ENCODE measurements around the gene SEC24C. TPM values are rescaled to one million over a fixed set of nuclear protein-coding genes. Genes with fewer than 3 reads are reported as not detected.

The SEC24C gene
- total and polyA plus RNA-seq, 2 of the 13 experiments (the other 11 are each of a cell fraction or from before 2014, with no cell fraction given) = 63.1 to 66.4 TPM

DNA sequence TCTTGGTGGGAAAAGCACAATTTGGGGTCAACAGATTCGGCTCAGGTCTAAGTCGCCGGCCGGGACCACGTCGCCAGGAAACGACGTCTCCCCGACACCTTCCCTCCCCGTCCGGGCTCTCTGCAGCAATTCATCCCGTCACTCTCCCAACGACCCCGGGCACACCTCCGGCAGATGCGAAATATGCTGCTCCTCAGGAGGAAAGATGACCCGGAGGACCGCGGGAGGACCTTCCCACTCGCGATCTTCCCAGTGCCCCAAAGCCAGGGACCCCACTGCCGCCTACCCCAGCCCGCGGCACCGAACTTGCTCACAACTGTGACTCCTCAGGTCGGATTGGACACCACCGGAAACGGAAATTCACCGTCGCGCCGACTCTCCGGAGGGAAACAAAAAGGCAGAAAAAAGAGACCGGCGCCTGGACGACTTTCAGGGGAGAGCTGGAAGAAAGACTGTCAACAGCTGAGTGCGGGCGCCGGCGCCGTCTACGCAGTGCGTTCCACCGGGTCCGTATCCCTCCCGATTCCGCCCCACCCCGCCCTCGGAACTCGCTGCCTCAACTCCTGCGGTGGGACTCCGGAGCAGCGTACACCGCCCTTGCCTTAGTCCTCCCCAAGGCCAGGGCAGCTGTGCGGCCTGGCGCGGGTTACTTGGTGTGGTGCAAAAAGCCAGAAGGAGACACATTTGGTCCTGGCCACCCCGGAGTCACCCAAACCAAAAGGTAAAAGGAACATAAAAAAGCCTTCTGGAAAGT, 13.8 kb upstream of the SEC24C start (continued):
- 0 out of 2 replicates have a peak, but pooled peaks have one; percentile 36 for TF ChIP-seq HES4 (CRISPR knock-in tag; IDR thresholded peaks at IDR 0.05; ENCODE audit: borderline replicate concordance)
- TF ChIP-seq, protein P1, sequence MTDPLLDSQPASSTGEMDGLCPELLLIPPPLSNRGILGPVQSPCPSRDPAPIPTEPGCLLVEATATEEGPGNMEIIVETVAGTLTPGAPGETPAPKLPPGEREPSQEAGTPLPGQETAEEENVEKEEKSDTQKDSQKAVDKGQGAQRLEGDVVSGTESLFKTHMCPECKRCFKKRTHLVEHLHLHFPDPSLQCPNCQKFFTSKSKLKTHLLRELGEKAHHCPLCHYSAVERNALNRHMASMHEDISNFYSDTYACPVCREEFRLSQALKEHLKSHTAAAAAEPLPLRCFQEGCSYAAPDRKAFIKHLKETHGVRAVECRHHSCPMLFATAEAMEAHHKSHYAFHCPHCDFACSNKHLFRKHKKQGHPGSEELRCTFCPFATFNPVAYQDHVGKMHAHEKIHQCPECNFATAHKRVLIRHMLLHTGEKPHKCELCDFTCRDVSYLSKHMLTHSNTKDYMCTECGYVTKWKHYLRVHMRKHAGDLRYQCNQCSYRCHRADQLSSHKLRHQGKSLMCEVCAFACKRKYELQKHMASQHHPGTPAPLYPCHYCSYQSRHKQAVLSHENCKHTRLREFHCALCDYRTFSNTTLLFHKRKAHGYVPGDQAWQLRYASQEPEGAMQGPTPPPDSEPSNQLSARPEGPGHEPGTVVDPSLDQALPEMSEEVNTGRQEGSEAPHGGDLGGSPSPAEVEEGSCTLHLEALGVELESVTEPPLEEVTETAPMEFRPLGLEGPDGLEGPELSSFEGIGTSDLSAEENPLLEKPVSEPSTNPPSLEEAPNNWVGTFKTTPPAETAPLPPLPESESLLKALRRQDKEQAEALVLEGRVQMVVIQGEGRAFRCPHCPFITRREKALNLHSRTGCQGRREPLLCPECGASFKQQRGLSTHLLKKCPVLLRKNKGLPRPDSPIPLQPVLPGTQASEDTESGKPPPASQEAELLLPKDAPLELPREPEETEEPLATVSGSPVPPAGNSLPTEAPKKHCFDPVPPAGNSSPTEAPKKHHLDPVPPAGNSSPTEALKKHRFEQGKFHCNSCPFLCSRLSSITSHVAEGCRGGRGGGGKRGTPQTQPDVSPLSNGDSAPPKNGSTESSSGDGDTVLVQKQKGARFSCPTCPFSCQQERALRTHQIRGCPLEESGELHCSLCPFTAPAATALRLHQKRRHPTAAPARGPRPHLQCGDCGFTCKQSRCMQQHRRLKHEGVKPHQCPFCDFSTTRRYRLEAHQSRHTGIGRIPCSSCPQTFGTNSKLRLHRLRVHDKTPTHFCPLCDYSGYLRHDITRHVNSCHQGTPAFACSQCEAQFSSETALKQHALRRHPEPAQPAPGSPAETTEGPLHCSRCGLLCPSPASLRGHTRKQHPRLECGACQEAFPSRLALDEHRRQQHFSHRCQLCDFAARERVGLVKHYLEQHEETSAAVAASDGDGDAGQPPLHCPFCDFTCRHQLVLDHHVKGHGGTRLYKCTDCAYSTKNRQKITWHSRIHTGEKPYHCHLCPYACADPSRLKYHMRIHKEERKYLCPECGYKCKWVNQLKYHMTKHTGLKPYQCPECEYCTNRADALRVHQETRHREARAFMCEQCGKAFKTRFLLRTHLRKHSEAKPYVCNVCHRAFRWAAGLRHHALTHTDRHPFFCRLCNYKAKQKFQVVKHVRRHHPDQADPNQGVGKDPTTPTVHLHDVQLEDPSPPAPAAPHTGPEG (CRISPR knock-in tag; IDR thresholded peaks at IDR 0.05) = no peak
- peak; percentile 76; the same call in 1 of the 2 replicates for TF ChIP-seq SRF (IDR thresholded peaks at IDR 0.05; ENCODE audit: low read depth, low read length)
- TF ChIP-seq ZNF614 (CRISPR knock-in tag; IDR thresholded peaks at IDR 0.05; ENCODE audit: borderline replicate concordance) = peak; percentile 83; the same call in 1 of the 2 replicates
- TF ChIP-seq ZNF441 (CRISPR knock-in tag; IDR thresholded peaks at IDR 0.05; ENCODE audit: borderline replicate concordance) = no peak
- TF ChIP-seq ZNF773 (CRISPR knock-in tag; IDR thresholded peaks at IDR 0.05; ENCODE audit: borderline replicate concordance) = no peak

All from HepG2 (cell line).